HepG2 (cell line): ENCODE results near the gene TCAP. TPM values are rescaled to one million over a fixed set of nuclear protein-coding genes. Genes with fewer than 3 reads are reported as not detected.

Experiments used
- ATF7-NPFF ChIP-seq: sonication (generic); formaldehyde crosslinking; IDR thresholded peaks from 2 replicates; pipeline ENCODE4 v1.8.1; 2023; ENCODE audit warnings: mild to moderate bottlenecking, low read depth, missing genetic modification reagents, moderate library complexity
- BORCS8-MEF2B ChIP-seq: sonication (generic); formaldehyde crosslinking; IDR thresholded peaks from 2 replicates; pipeline ENCODE4 v1.8.0; 2022; ENCODE audit warnings: mild to moderate bottlenecking, missing genetic modification reagents
- CERS6 ChIP-seq: sonication (generic); formaldehyde crosslinking; IDR thresholded peaks from 2 replicates; pipeline ENCODE4 v1.5.0; 2020; ENCODE audit warnings: missing genetic modification reagents
- DNMT3B ChIP-seq: conservative IDR thresholded peaks from 2 replicates; pipeline ENCODE4 v1.6.1; 2016; ENCODE audit warnings: missing biosample characterization, control low read depth
- FOXA3 ChIP-seq: IDR thresholded peaks from 2 replicates; pipeline ENCODE4 v1.6.1; 2016; ENCODE audit warnings: missing genetic modification reagents, missing compliant biosample characterization
- GABPA ChIP-seq, 2 experiments: IDR thresholded peaks; 2 replicates each; pipeline ENCODE4 v1.6.1; 2011 to 2016; ENCODE audit warnings: low read depth in 2 of 2, low read length in 1 of 2, missing biosample characterization in 1 of 2, missing genetic modification characterization in 1 of 2
- HNF4G ChIP-seq, 2 experiments: sonication (generic) in 1 of 2; formaldehyde crosslinking in 1 of 2; IDR thresholded peaks; 2 replicates each; pipeline versions ENCODE4 v1.4.0 to v1.6.1; 2011 to 2020; ENCODE audit warnings: borderline replicate concordance in 2 of 2, low read depth in 2 of 2, mild to moderate bottlenecking in 2 of 2, low read length in 1 of 2, missing genetic modification reagents in 1 of 2, moderate library complexity in 1 of 2
- HOXA5 ChIP-seq: sonication (generic); formaldehyde crosslinking; IDR thresholded peaks from 2 replicates; pipeline ENCODE4 v1.4.0; 2020; ENCODE audit warnings: missing genetic modification reagents
- KDM6A ChIP-seq: IDR thresholded peaks from 2 replicates; pipeline ENCODE4 v1.6.1; 2016; ENCODE audit warnings: low read depth
- MTA1 ChIP-seq: sonication (generic); formaldehyde crosslinking; IDR thresholded peaks from 2 replicates; pipeline ENCODE4 v1.4.0; 2020; ENCODE audit warnings: missing genetic modification reagents, mild to moderate bottlenecking, borderline replicate concordance
- NCOA1 ChIP-seq: sonication (generic); formaldehyde crosslinking; IDR thresholded peaks from 2 replicates; pipeline ENCODE4 v1.9.0; 2021; ENCODE audit warnings: missing genetic modification reagents
- RFXANK ChIP-seq: IDR thresholded peaks from 2 replicates; pipeline ENCODE4 v1.6.1; 2016
- SAP130 ChIP-seq: IDR thresholded peaks from 2 replicates; pipeline ENCODE4 v1.6.1; 2016; ENCODE audit warnings: low read depth
- SIN3A ChIP-seq: IDR thresholded peaks from 2 replicates; pipeline ENCODE4 v1.6.1; 2011; ENCODE audit warnings: low read depth, mild to moderate bottlenecking, control low read depth, low read length, borderline replicate concordance
- SUZ12 ChIP-seq: fragments of 150-350 bp; IDR thresholded peaks from 2 replicates; pipeline ENCODE4 v1.6.1; 2014; ENCODE audit warnings: low read depth, low read length
- YEATS2 ChIP-seq: sonication (generic); formaldehyde crosslinking; IDR thresholded peaks from 2 replicates; pipeline ENCODE4 v1.4.0; 2020; ENCODE audit warnings: missing genetic modification reagents, borderline replicate concordance
- ZBTB44 ChIP-seq: sonication (generic); formaldehyde crosslinking; IDR thresholded peaks from 2 replicates; pipeline ENCODE4 v1.4.0; 2020; ENCODE audit warnings: missing genetic modification reagents
- ZBTB7A ChIP-seq: sonication (generic); formaldehyde crosslinking; IDR thresholded peaks from 2 replicates; pipeline ENCODE4 v1.8.0; 2022; ENCODE audit warnings: mild to moderate bottlenecking, missing genetic modification reagents
- ZFP41 ChIP-seq: sonication (generic); formaldehyde crosslinking; IDR thresholded peaks from 2 replicates; pipeline ENCODE4 v1.4.0; 2020; ENCODE audit warnings: mild to moderate bottlenecking, missing genetic modification reagents, borderline replicate concordance
- ZFP90 ChIP-seq: sonication (generic); formaldehyde crosslinking; IDR thresholded peaks from 2 replicates; pipeline ENCODE4 v1.8.0; 2022; ENCODE audit warnings: missing genetic modification reagents, mild to moderate bottlenecking, inconsistent platforms, borderline replicate concordance
- ZNF296 ChIP-seq: sonication (generic); formaldehyde crosslinking; conservative IDR thresholded peaks from 2 replicates; pipeline ENCODE4 v1.5.0; 2020; ENCODE audit warnings: mild to moderate bottlenecking, missing genetic modification reagents
- ZNF343 ChIP-seq: sonication (generic); formaldehyde crosslinking; IDR thresholded peaks from 2 replicates; pipeline ENCODE4 v1.4.0; 2020; ENCODE audit warnings: mild to moderate bottlenecking, missing genetic modification reagents
- ZNF44 ChIP-seq: sonication (generic); formaldehyde crosslinking; IDR thresholded peaks from 2 replicates; pipeline ENCODE4 v1.5.1; 2020; ENCODE audit warnings: mild to moderate bottlenecking, missing genetic modification reagents
- ZNF562 ChIP-seq: sonication (generic); formaldehyde crosslinking; IDR thresholded peaks from 2 replicates; pipeline ENCODE4 v1.8.0; 2022; ENCODE audit warnings: missing genetic modification reagents, borderline replicate concordance
- ZNF605 ChIP-seq: sonication (generic); formaldehyde crosslinking; IDR thresholded peaks from 2 replicates; pipeline ENCODE4 v1.8.0; 2022; ENCODE audit warnings: mild to moderate bottlenecking, missing genetic modification reagents
- ZNF792 ChIP-seq: IDR thresholded peaks from 2 replicates; pipeline ENCODE4 v1.6.1; 2016
- ZNF891 ChIP-seq: sonication (generic); formaldehyde crosslinking; IDR thresholded peaks from 2 replicates; pipeline ENCODE4 v1.5.0; 2020; ENCODE audit warnings: mild to moderate bottlenecking, missing genetic modification reagents
- ZZZ3 ChIP-seq: sonication (generic); formaldehyde crosslinking; IDR thresholded peaks from 2 replicates; pipeline ENCODE4 v1.4.0; 2020; ENCODE audit warnings: missing genetic modification reagents, mild to moderate bottlenecking, borderline replicate concordance
- polyA plus RNA-seq, 8 experiments: library from polyadenylated mRNA; depleted of rRNA in 3 of 8; stranded (reverse) in 7 of 8; unstranded in 1 of 8; fragments of >200 nt; fragmentation: Illumina TruSeq in 4 of 8; extraction: Trizol in 4 of 8; gene quantifications; 2 replicates each; pipeline versions ENCODE4 v1.2.1 to v1.2.3, GENCODE V29; 2011 to 2016; ENCODE audit warnings: low read depth in 4 of 8, missing spikeins in 1 of 8, mixed read lengths in 1 of 8; ENCODE audit not compliant: insufficient read depth in 1 of 8
- total RNA-seq, 5 experiments: library from RNA; depleted of rRNA; stranded (reverse); fragments of >200 nt; fragmentation: Illumina TruSeq; extraction: Trizol; gene quantifications; 2 replicates each; pipeline ENCODE4 v1.2.3, GENCODE V29; 2016; ENCODE audit warnings: low read depth in 1 of 5

Gene TCAP
- total and polyA plus RNA-seq, 2 of the 13 experiments (the other 11 are each of a cell fraction or from before 2014, with no cell fraction given) = 0.24 to 0.65 TPM

- no peak for TF ChIP-seq DNMT3B
- no peak for TF ChIP-seq ZBTB44 (CRISPR knock-in tag)
- peak; percentile 94; the same call in 1 of the 2 replicates for TF ChIP-seq ZNF605
- TF ChIP-seq ZZZ3 (CRISPR knock-in tag) = no peak
- TF ChIP-seq ZNF562 = no peak
- TF ChIP-seq GABPA (IDR thresholded peaks at IDR 0.05; ENCODE audit: low read depth, low read length) = peak; percentile 63
- peak; percentile 92 for TF ChIP-seq GABPA (CRISPR knock-in tag; IDR thresholded peaks at IDR 0.05; ENCODE audit: low read depth)
- 0 out of 2 replicates have a peak, but pooled peaks have one; percentile 38 for TF ChIP-seq ZNF44 (CRISPR knock-in tag)
- TF ChIP-seq HOXA5 (CRISPR knock-in tag) = 0 out of 2 replicates have a peak, but pooled peaks have one; percentile 43
- peak; percentile 86 for TF ChIP-seq SAP130 (CRISPR knock-in tag)
- peak; percentile 73; the same call in 1 of the 2 replicates for TF ChIP-seq MTA1 (CRISPR knock-in tag)
- TF ChIP-seq SUZ12 = no peak
- 0 out of 2 replicates have a peak, but pooled peaks have one; percentile 22 for TF ChIP-seq NCOA1 (CRISPR knock-in tag)
- TF ChIP-seq ATF7-NPFF (CRISPR knock-in tag) = peak; percentile 38; the same call in 1 of the 2 replicates
- peak; percentile 48 for TF ChIP-seq KDM6A
- TF ChIP-seq ZNF296 (CRISPR knock-in tag) = no peak
- TF ChIP-seq ZFP90 (CRISPR knock-in tag) = no peak; the same call in 1 of the 2 replicates
- TF ChIP-seq YEATS2 (CRISPR knock-in tag) = peak; percentile 67; the same call in 1 of the 2 replicates
- peak; percentile 92 for TF ChIP-seq ZBTB7A (CRISPR knock-in tag)
- peak; percentile 51; the same call in 1 of the 2 replicates for TF ChIP-seq RFXANK
- TF ChIP-seq BORCS8-MEF2B (CRISPR knock-in tag) = peak; percentile 73
- TF ChIP-seq SIN3A = peak; percentile 82; the same call in 1 of the 2 replicates
- peak; percentile 68; the same call in 1 of the 2 replicates for TF ChIP-seq ZNF792 (CRISPR knock-in tag)
- TF ChIP-seq CERS6 (CRISPR knock-in tag) = no peak
- TF ChIP-seq FOXA3 (CRISPR knock-in tag) = peak; percentile 71; the same call in 1 of the 2 replicates
- TF ChIP-seq ZNF343 (CRISPR knock-in tag) = no peak
- TF ChIP-seq HNF4G (IDR thresholded peaks at IDR 0.05; ENCODE audit: borderline replicate concordance, low read depth, low read length) = no peak; the same call in 1 of the 2 replicates
- TF ChIP-seq HNF4G (CRISPR knock-in tag; IDR thresholded peaks at IDR 0.05; ENCODE audit: borderline replicate concordance, low read depth) = 0 out of 2 replicates have a peak, but pooled peaks have one; percentile 28
- TF ChIP-seq ZNF891 (CRISPR knock-in tag) = no peak; the same call in 1 of the 2 replicates
- no peak for TF ChIP-seq ZFP41 (CRISPR knock-in tag)
Measured at GRCh38 chr17:39674702-39675389, 9.7 kb downstream of the TCAP start (continued).
